ENCODE data around the gene EGR4.

EGR4 gene

DNA sequence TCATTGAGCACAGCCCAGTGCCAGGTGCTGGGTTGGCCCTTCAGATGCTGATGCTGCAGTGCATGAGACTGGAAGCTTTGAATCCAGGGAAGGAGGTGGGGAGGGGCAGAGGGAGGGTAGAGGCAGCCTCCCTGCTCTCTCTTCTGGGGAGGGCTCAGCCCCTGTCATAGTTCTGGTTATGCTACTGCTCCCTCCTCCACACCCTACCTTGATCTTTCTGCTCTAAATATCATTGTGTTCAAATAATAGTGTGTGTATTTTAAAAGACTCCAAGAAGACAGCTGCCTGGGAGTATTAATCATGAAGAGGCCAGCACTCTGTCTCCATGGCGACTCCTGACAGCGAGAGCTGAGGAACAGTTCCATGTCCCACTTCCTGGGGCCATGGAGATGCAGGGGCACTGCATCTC lies 3.8 kb upstream of the EGR4 start:
- no peak overlapping the region for H3K4me3 ChIP-seq (ENCODE audit: control insufficient read depth, low read depth, low read length)
- DNase-seq (ENCODE audit: low read depth): no peak
- no peak for TF ChIP-seq CTCF (conservative IDR thresholded peaks at IDR 0.05; ENCODE audit: control insufficient read depth, insufficient read depth, low read depth, low read length)

- TF ChIP-seq CTCF (conservative IDR thresholded peaks at IDR 0.05; ENCODE audit: control insufficient read depth, insufficient read depth, low read depth, low read length): no peak
- no peak overlapping the region for H3K4me3 ChIP-seq (ENCODE audit: control insufficient read depth, low read depth, low read length)
- no peak for DNase-seq (ENCODE audit: low read depth)
Measured at GRCh38 chr2:73295751-73296400, 2.5 kb upstream of the EGR4 start.

- no peak overlapping the region for H3K4me3 ChIP-seq (ENCODE audit: control insufficient read depth, low read depth, low read length)
- TF ChIP-seq CTCF (conservative IDR thresholded peaks at IDR 0.05; ENCODE audit: control insufficient read depth, insufficient read depth, low read depth, low read length): no peak
- no peak for DNase-seq (ENCODE audit: low read depth)
Measured at GRCh38 chr2:73294239-73294638, 891 bp upstream of the EGR4 start.

DNA sequence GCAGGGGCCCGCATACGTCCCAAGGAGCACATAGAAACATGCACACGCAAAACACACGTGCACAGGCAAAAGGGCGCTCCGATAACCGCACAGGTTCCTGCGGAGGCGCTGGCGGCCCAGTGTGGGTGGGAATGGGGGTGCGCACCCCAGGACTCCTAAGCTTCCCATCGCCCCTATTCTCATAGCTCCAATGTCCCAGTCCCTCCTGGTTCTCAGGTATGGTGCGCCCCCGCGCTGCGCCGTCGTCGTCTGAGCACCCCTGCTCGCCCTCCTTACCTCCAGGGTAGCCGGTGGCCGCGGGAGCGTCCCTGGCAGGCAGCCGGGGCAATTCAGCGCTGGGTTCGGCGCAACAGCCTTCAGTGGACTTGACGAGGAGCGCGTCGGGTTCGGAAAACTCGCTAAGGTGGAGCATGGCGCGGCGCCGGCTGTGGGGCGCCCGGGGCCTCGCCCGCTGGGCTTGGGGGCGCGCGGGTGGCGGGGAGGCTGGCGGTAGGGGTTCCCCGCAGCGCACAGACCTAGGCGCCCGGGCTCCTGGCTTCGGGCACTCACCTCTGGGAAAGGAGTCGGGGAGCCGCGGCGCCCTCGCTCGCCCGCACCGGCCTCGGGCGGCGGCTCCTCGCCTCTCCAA lies 328 bp downstream of the EGR4 start:
- no peak for DNase-seq (ENCODE audit: low read depth)
- H3K4me3 ChIP-seq (ENCODE audit: control insufficient read depth, low read depth, low read length): peak overlapping the region; percentile 15
- TF ChIP-seq CTCF (conservative IDR thresholded peaks at IDR 0.05; ENCODE audit: control insufficient read depth, insufficient read depth, low read depth, low read length): no peak

GRCh38 chr2:73292316-73292905 lies 937 bp downstream of the EGR4 start:
- H3K4me3 ChIP-seq (ENCODE audit: control insufficient read depth, low read depth, low read length): no peak overlapping the region
- no peak for TF ChIP-seq CTCF (conservative IDR thresholded peaks at IDR 0.05; ENCODE audit: control insufficient read depth, insufficient read depth, low read depth, low read length)
- DNase-seq (ENCODE audit: low read depth): no peak

- TF ChIP-seq CTCF (conservative IDR thresholded peaks at IDR 0.05; ENCODE audit: control insufficient read depth, insufficient read depth, low read depth, low read length): peak; percentile 8
- no peak for DNase-seq (ENCODE audit: low read depth)
- no peak overlapping the region for H3K4me3 ChIP-seq (ENCODE audit: control insufficient read depth, low read depth, low read length)
Measured at GRCh38 chr2:73291461-73292315, 1.7 kb downstream of the EGR4 start.

All from fibroblast of mammary gland (primary cell).